Neuronal stem cell (in vitro differentiated cells): Measurements from ENCODE around the gene XPO4.

Source experiments
- DNase-seq: peaks from one replicate; pipeline ENCODE4 v3.0.0-alpha.2; 2013; ENCODE audit warnings: low spot score
- H2AFZ ChIP-seq: one replicate; pipeline ENCODE4 v1.6.1; 2013; ENCODE audit warnings: mild to moderate bottlenecking, low read length, inconsistent platforms
- H2AK5ac ChIP-seq: 2 replicates; pipeline ENCODE4 v1.6.1; 2013; ENCODE audit warnings: low read depth, mild to moderate bottlenecking, inconsistent platforms, low read length, moderate library complexity, mixed read lengths
- H2BK120ac ChIP-seq: 2 replicates; pipeline ENCODE4 v1.6.1; 2013; ENCODE audit warnings: low read depth, mild to moderate bottlenecking, inconsistent platforms, low read length, moderate library complexity, mixed read lengths
- H2BK12ac ChIP-seq: one replicate; pipeline ENCODE4 v1.6.1; 2013; ENCODE audit warnings: low read length, inconsistent platforms
- H2BK15ac ChIP-seq: 2 replicates; pipeline ENCODE4 v1.6.1; 2013; ENCODE audit warnings: mild to moderate bottlenecking, low read length, inconsistent platforms, mixed read lengths
- H2BK5ac ChIP-seq: one replicate; pipeline ENCODE4 v1.6.1; 2013; ENCODE audit warnings: inconsistent platforms, mild to moderate bottlenecking, low read length, moderate library complexity
- H3K14ac ChIP-seq: one replicate; pipeline ENCODE4 v1.6.1; 2013; ENCODE audit warnings: low read length, inconsistent platforms
- H3K18ac ChIP-seq: 2 replicates; pipeline ENCODE4 v1.6.1; 2013; ENCODE audit warnings: low read length, inconsistent platforms
- H3K23ac ChIP-seq: 2 replicates; pipeline ENCODE4 v1.6.1; 2013; ENCODE audit warnings: low read depth, mild to moderate bottlenecking, mixed read lengths, low read length, inconsistent platforms; ENCODE audit not compliant: poor library complexity
- H3K27ac ChIP-seq: replicated peaks from 3 replicates; pipeline ENCODE4 v1.5.1; 2013; ENCODE audit warnings: low read length, inconsistent platforms
- H3K27me3 ChIP-seq, 3 experiments: 2 replicates each; pipeline ENCODE4 v1.6.1; 2013; ENCODE audit warnings: low read length in 3 of 3, mild to moderate bottlenecking in 2 of 3, inconsistent platforms in 1 of 3, low read depth in 1 of 3, mixed read lengths in 1 of 3, moderate library complexity in 1 of 3; ENCODE audit not compliant: control insufficient read depth in 3 of 3, insufficient read depth in 3 of 3
- H3K36me3 ChIP-seq, 2 donors: replicated peaks in 1 of 2; 2 replicates each; pipeline ENCODE4 v1.6.1; 2013; ENCODE audit warnings: low read length in 2 of 2; ENCODE audit not compliant: control insufficient read depth in 2 of 2, insufficient read depth in 2 of 2
- H3K4ac ChIP-seq: 2 replicates; pipeline ENCODE4 v1.6.1; 2013; ENCODE audit warnings: inconsistent platforms, mild to moderate bottlenecking, low read length, moderate library complexity
- H3K4me1 ChIP-seq, 2 donors: 1 replicate in 1 of 2; 2 replicates in 1 of 2; pipeline ENCODE4 v1.6.1; 2013; ENCODE audit warnings: low read length in 2 of 2, low read depth in 1 of 2; ENCODE audit not compliant: control insufficient read depth in 2 of 2, insufficient read depth in 1 of 2
- H3K4me2 ChIP-seq: one replicate; pipeline ENCODE4 v1.6.1; 2013; ENCODE audit warnings: mild to moderate bottlenecking, low read length, inconsistent platforms; ENCODE audit not compliant: insufficient read depth, poor library complexity, severe bottlenecking
- H3K4me3 ChIP-seq, 2 donors: 2 replicates each; pipeline ENCODE4 v1.5.1; 2013; ENCODE audit warnings: low read length in 2 of 2, mild to moderate bottlenecking in 2 of 2, inconsistent platforms in 1 of 2, moderate library complexity in 1 of 2
- H3K79me1 ChIP-seq: one replicate; pipeline ENCODE4 v1.6.1; 2013; ENCODE audit warnings: low read depth, mild to moderate bottlenecking, inconsistent platforms, low read length, moderate library complexity
- H3K9ac ChIP-seq: one replicate; pipeline ENCODE4 v1.6.1; 2013; ENCODE audit warnings: mild to moderate bottlenecking, low read depth, low read length, inconsistent platforms; ENCODE audit not compliant: poor library complexity
- H3K9me3 ChIP-seq, 2 donors: replicated peaks in 1 of 2; 2 replicates each; pipeline versions ENCODE3 to v1.6.1; 2013; ENCODE audit warnings: low read length in 2 of 2, mild to moderate bottlenecking in 2 of 2, inconsistent platforms in 1 of 2, low read depth in 1 of 2, mixed read lengths in 1 of 2, moderate library complexity in 1 of 2; ENCODE audit not compliant: control insufficient read depth in 2 of 2, insufficient read depth in 1 of 2
- H4K8ac ChIP-seq: one replicate; pipeline ENCODE4 v1.6.1; 2013; ENCODE audit warnings: low read depth, mild to moderate bottlenecking, inconsistent platforms, low read length, moderate library complexity
- H4K91ac ChIP-seq: one replicate; pipeline ENCODE4 v1.6.1; 2013; ENCODE audit warnings: low read length, low read depth, mild to moderate bottlenecking, inconsistent platforms; ENCODE audit not compliant: poor library complexity
- WGBS, 2 donors: extraction: QIAGEN DNeasy Blood & Tissue Kit; methylation state at CpG; one replicate each; pipeline ENCODE4 v1.1.7; 2013; ENCODE audit warnings: missing lambda C conversion rate in 2 of 2, mixed read lengths in 1 of 2; ENCODE audit not compliant: insufficient read length in 2 of 2, insufficient replicate concordance in 1 of 2; ENCODE audit errors: extremely low coverage in 2 of 2; 5-methylcytosine and 5-hydroxymethylcytosine counted together

XPO4 gene

DNA sequence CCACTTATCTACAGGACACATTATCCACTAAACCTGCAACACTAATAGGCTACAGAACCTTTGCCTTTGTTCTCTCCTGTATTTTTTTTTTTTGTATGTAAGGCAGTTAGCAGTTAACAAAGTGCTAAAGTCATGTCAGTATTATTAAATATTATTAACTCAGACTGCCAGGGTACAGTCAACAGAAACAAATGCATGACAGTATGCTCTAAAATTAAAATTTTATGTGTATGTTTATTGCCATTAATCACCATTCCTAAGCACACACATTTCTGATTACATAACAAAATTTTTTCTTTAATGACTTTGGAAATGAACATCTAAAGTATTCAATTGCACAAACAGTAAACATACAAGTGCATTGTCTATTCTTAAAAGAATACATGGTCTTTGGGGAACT, 41.7 kb downstream of the XPO4 start:
- no peak overlapping the region for H4K91ac ChIP-seq
- no peak overlapping the region for H2BK12ac ChIP-seq
- no peak overlapping the region for H3K4me2 ChIP-seq
- no peak overlapping the region for H3K9ac ChIP-seq
- H2BK15ac ChIP-seq = no peak overlapping the region
- H4K8ac ChIP-seq = no peak overlapping the region
- H3K79me1 ChIP-seq = no peaks in the 10 kb centered on the region
- H3K36me3 ChIP-seq = peaks cover 0 to 30% of the 10 kb centered on the region in 2 donors
- H2AK5ac ChIP-seq = no peak overlapping the region
- H3K14ac ChIP-seq = no peak overlapping the region
- no peak overlapping the region for H2AFZ ChIP-seq
- H3K9me3 ChIP-seq = no peaks in the 10 kb centered on the region
- H3K4me3 ChIP-seq = no peak overlapping the region
- no peaks in the 10 kb centered on the region for H3K27me3 ChIP-seq
- no peak overlapping the region for H2BK120ac ChIP-seq
- peaks cover 0 to 1% of the 10 kb centered on the region in 2 donors for H3K4me1 ChIP-seq
- H3K4ac ChIP-seq = no peak overlapping the region
- H3K23ac ChIP-seq = no peak overlapping the region
- no peak overlapping the region for H2BK5ac ChIP-seq
- no peak for DNase-seq
- H3K27ac ChIP-seq = no peak overlapping the region
- H3K18ac ChIP-seq = no peak overlapping the region

DNA sequence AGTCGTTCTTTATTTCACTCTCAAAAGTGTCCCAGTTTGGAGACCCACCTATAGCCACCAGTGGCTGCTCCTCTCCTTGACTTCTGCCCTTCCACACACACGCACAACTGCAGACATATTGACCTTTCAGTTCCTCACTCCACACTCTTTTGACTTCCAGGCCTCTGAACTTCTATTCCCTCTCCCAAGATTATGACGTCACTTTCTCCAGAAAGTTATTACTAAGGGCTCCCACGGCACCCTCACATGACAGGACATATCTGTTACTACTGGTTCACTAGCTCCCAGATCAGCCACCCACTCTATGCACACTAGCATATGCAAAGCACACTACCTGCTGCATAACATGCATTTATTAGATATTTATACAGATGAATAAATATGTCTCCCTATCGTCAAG, 45.9 kb downstream of the XPO4 start:
- peaks cover 3% of the 10 kb centered on the region for H3K79me1 ChIP-seq
- WGBS, 2 donors = no CpG with 5 or more reads among the region's 5 CpGs
- H2BK5ac ChIP-seq = no peak overlapping the region
- no peak for DNase-seq
- no peak overlapping the region for H2AFZ ChIP-seq
- no peaks in the 10 kb centered on the region for H3K27me3 ChIP-seq
- H2AK5ac ChIP-seq = no peak overlapping the region
- H3K23ac ChIP-seq = no peak overlapping the region
- H3K9ac ChIP-seq = no peak overlapping the region
- H3K4me2 ChIP-seq = no peak overlapping the region
- H3K36me3 ChIP-seq = peaks cover 0 to 31% of the 10 kb centered on the region in 2 donors
- no peak overlapping the region for H4K8ac ChIP-seq
- H3K4me1 ChIP-seq = no peaks in the 10 kb centered on the region
- no peak overlapping the region for H2BK12ac ChIP-seq
- no peak overlapping the region for H3K18ac ChIP-seq
- H2BK15ac ChIP-seq = no peak overlapping the region
- no peak overlapping the region for H3K14ac ChIP-seq
- no peaks in the 10 kb centered on the region for H3K9me3 ChIP-seq
- H2BK120ac ChIP-seq = no peak overlapping the region
- no peak overlapping the region for H4K91ac ChIP-seq
- H3K4me3 ChIP-seq = no peak overlapping the region
- H3K4ac ChIP-seq = no peak overlapping the region
- no peak overlapping the region for H3K27ac ChIP-seq

DNA sequence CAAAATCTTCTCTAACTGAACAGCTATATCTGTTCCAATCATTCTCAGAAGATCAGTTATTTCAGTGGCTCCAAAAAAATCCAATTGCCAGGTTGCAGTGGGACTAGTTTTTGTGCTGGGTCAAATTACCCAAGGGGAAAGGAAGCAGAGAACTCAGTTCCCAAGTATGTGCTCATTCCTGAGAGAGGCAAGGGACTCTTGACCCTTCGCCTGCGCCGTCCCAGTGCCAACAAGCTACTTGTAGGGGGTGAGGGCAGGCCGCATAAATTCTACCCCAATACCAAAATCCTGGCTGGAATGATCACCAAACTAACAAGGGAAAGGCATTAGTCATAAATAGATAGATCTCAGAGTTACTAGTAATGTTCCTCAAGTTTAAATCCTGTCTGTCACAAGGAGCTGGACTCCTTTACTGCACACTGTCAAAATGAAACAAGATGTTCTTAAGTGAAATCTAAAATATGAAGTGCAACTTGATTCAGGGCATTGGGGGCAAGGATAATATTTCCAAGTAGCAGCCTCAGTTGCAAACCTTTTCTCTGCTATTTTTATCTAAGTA, 50.6 kb downstream of the XPO4 start:
- Histone ChIP-seq H2AFZ (no peak overlapping the region), H3K9ac (no peak overlapping the region), H3K36me3 (peaks cover 0 to 25% of the 10 kb centered on the region in 2 donors), H3K4me1 (no peaks in the 10 kb centered on the region), H3K4ac (no peak overlapping the region), H3K18ac (no peak overlapping the region), H3K79me1 (peaks cover 3% of the 10 kb centered on the region), H3K4me3 (no peak overlapping the region), H4K8ac (no peak overlapping the region), H2AK5ac (no peak overlapping the region), H2BK12ac (no peak overlapping the region), H3K23ac (no peak overlapping the region), H3K4me2 (no peak overlapping the region), H3K9me3 (no peaks in the 10 kb centered on the region), H3K14ac (no peak overlapping the region), H2BK5ac (no peak overlapping the region), H3K27ac (no peak overlapping the region), H2BK120ac (no peak overlapping the region), H2BK15ac (no peak overlapping the region), H4K91ac (no peak overlapping the region), H3K27me3 (no peaks in the 10 kb centered on the region)
- DNase-seq = no peak
- no CpG with 5 or more reads among the region's 4 CpGs for WGBS, 2 donors

DNA sequence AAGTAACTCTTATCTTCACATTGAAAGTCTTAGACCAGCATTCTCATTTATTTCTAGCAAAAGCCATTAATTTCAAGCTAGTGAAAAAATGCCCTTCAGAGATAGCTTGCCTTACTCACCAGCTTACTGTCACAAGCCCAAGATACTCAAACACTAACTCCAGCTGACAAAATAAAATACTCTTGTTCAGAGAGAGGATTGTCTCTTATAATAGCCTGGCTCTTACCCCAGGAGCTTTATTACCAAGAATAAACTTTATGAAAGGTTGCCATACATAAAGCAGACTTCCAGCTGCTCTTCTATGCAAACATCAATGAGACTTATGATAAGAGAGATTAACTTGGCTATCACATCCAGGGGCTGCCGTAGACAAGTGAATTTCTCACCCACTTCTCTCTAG, 53.6 kb downstream of the XPO4 start:
- Histone ChIP-seq H3K4me3 (no peak overlapping the region), H3K27ac (no peak overlapping the region), H3K14ac (no peak overlapping the region), H2BK5ac (no peak overlapping the region), H3K36me3 (peaks cover 0 to 15% of the 10 kb centered on the region in 2 donors), H4K91ac (no peak overlapping the region), H2BK15ac (no peak overlapping the region), H3K4me1 (no peaks in the 10 kb centered on the region), H3K18ac (no peak overlapping the region), H3K23ac (no peak overlapping the region), H3K9me3 (no peaks in the 10 kb centered on the region), H3K9ac (no peak overlapping the region), H2AFZ (no peak overlapping the region), H4K8ac (no peak overlapping the region), H3K4ac (no peak overlapping the region), H3K4me2 (no peak overlapping the region), H3K79me1 (no peaks in the 10 kb centered on the region), H2AK5ac (no peak overlapping the region), H3K27me3 (no peaks in the 10 kb centered on the region), H2BK120ac (no peak overlapping the region), H2BK12ac (no peak overlapping the region)
- no peak for DNase-seq
- no CpG with 5 or more reads among the region's 1 CpG for WGBS, 2 donors
